HEK293T (cell line): ENCODE results near the gene LINGO1.

Experiments used
- ARNT ChIP-seq: fragments of 450-650 bp; IDR thresholded peaks from 2 replicates; pipeline ENCODE4 v1.6.1; 2017; ENCODE audit warnings: mild to moderate bottlenecking
- BHLHE40 ChIP-seq: fragments of 450-650 bp; IDR thresholded peaks from 2 replicates; pipeline ENCODE4 v1.6.1; 2016; ENCODE audit warnings: mild to moderate bottlenecking, moderate library complexity, borderline replicate concordance
- CTBP1 ChIP-seq: fragments of 450-650 bp; IDR thresholded peaks from 2 replicates; pipeline ENCODE4 v1.6.1; 2016; ENCODE audit warnings: borderline replicate concordance
- ELF4 ChIP-seq: fragments of 450-650 bp; IDR thresholded peaks from 2 replicates; pipeline ENCODE4 v1.6.1; 2017; ENCODE audit warnings: antibody characterized with exemption
- FOXA1 ChIP-seq: fragments of 450-650 bp; IDR thresholded peaks from 2 replicates; pipeline ENCODE4 v1.6.1; 2016; ENCODE audit warnings: mild to moderate bottlenecking
- HDGF ChIP-seq: fragments of 450-650 bp; IDR thresholded peaks from 2 replicates; pipeline ENCODE4 v1.6.1; 2017; ENCODE audit warnings: antibody characterized with exemption, borderline replicate concordance
- NFRKB ChIP-seq: fragments of 450-650 bp; IDR thresholded peaks from 2 replicates; pipeline ENCODE4 v1.6.1; 2016; ENCODE audit warnings: mild to moderate bottlenecking, moderate library complexity
- SP1 ChIP-seq: fragments of 450-650 bp; IDR thresholded peaks from 2 replicates; pipeline ENCODE4 v1.6.1; 2017

GRCh38 chr15:77615472-77615871 is 17.2 kb downstream of the LINGO1 start:
- TF ChIP-seq SP1, result no peak
- TF ChIP-seq CTBP1, result no peak
- no peak for TF ChIP-seq ARNT
- TF ChIP-seq ELF4, result no peak
- TF ChIP-seq FOXA1, result no peak
- no peak for TF ChIP-seq BHLHE40
- TF ChIP-seq HDGF, result no peak
- TF ChIP-seq NFRKB, result no peak
